ENCODE measurements around the gene AGAP1.

AGAP1 gene

DNA sequence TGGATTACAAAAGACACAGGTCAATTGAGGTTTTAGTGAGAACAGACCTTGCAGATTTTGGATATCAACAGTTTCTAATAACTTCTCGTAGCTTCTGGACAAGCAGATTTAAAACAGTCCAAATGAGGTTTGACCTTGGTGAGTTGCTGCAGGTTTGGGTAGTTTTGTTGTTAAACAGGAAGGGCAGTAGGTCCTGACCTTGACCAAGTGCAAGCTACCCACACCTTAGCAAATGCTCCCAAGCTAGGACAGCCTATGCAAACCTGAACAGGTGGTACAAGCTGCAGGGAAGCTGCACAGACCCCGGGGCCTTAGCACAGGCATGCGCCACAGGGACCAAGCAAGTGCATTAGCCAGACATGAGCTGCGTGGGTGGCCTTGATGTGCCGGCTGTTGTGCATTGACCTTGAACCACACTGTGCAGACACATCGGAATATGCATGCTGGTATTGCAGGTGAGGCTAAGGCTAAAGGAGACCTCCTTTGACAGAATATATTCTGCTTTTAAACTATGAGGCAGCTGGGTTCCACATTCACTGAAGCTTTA, 40.2 kb upstream of the AGAP1 start:
- CTCF ChIA-PET: no interaction called here
- no peak for DNase-seq (ENCODE audit: extremely low spot score)
- POLR2A ChIA-PET: no interaction called here
- TF ChIP-seq, protein P1, sequence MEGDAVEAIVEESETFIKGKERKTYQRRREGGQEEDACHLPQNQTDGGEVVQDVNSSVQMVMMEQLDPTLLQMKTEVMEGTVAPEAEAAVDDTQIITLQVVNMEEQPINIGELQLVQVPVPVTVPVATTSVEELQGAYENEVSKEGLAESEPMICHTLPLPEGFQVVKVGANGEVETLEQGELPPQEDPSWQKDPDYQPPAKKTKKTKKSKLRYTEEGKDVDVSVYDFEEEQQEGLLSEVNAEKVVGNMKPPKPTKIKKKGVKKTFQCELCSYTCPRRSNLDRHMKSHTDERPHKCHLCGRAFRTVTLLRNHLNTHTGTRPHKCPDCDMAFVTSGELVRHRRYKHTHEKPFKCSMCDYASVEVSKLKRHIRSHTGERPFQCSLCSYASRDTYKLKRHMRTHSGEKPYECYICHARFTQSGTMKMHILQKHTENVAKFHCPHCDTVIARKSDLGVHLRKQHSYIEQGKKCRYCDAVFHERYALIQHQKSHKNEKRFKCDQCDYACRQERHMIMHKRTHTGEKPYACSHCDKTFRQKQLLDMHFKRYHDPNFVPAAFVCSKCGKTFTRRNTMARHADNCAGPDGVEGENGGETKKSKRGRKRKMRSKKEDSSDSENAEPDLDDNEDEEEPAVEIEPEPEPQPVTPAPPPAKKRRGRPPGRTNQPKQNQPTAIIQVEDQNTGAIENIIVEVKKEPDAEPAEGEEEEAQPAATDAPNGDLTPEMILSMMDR (IDR thresholded peaks at IDR 0.05; ENCODE audit: control extremely low read depth, extremely low read depth, low read depth, missing control alignments): no peak

DNA sequence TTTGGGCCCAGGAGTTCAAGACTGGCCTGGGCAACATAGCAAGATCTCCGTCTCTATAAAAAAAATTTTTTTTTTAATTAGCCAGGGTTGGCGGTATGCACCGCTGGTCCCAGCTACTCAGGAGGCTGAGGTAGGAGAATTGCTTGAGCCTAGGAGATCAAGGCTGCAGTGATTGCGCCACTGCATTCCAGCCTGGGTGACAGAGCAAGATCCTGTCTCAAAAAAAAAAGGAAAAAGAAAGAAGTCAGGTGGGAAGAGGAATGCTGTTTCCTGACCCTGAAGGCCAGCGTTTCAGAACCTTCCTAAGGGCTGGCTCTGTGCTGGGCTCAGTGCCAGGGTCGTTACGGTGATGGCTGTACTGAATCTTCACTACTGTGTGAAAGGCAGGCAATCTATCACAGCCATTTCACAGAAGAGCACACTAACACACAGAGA, 35.0 kb upstream of the AGAP1 start:
- CTCF ChIA-PET: no interaction called here
- POLR2A ChIA-PET: no interaction called here
- TF ChIP-seq, protein P1 (IDR thresholded peaks at IDR 0.05; ENCODE audit: control extremely low read depth, extremely low read depth, low read depth, missing control alignments): no peak
- no peak for DNase-seq (ENCODE audit: extremely low spot score)

DNA sequence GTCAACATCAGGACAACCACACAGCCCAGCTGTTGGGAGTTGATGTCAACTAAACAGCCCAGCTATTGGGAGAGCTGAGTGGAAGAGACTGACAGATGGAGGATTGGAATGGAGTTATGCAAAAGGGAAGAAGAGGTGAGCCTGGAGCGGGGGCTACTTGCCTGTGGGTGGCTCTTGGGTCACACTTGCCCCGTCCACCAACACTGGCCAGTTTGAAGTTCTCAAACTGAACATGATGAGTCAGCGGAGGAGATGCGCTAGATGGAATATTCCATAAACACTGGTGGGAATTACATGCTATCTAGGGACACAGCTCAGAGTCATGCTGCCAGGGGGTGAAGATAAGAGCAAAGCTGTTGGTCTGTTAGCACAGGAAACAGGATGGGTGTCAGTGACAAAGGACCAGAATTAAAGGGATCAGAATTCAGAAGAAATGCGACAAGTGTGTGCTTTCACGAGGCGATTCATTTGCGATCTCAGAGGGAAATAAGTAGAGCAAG, 33.2 kb upstream of the AGAP1 start:
- TF ChIP-seq, protein P1 (IDR thresholded peaks at IDR 0.05; ENCODE audit: control extremely low read depth, extremely low read depth, low read depth, missing control alignments): no peak
- ChIA-PET CTCF (no interaction called here), POLR2A (no interaction called here)
- no peak for DNase-seq (ENCODE audit: extremely low spot score)

DNA sequence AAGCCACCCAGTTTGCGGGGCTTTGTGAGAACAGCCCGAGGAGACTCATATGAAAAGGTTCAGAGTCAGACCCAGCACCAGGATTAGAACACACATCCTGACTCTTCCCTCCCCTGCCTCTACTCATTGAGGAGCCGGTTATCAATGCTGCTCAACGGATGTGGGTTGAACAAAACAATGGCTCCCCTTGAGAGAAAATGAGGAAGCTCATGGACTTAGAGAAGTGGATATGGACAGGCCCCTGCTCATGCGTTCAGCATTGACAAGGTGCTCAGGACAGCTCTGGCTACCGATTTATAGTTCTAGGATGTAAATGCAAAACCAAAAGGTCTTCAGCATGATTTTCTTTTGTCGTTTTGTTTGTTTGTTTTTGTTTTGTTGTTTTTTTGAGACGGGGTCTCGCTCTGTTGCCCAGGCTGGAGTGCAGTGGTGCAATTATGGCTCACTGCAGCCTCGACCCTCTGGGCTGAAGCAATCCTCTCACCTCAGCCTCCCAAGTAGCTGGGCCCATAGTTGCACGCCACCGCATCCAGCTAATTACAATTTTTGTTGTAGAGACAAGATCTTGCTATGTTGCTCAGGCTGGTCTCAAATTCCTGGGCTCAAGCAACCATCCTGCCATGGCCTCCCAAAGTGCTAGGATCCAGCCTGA, 32.0 kb upstream of the AGAP1 start:
- no peak for DNase-seq (ENCODE audit: extremely low spot score)
- CTCF ChIA-PET: interaction anchor here (0.5 kb wide), 1 partner anchor 13 kb away, joined by 3 read pairs; no protein-coding TSS in a partner anchor

DNA sequence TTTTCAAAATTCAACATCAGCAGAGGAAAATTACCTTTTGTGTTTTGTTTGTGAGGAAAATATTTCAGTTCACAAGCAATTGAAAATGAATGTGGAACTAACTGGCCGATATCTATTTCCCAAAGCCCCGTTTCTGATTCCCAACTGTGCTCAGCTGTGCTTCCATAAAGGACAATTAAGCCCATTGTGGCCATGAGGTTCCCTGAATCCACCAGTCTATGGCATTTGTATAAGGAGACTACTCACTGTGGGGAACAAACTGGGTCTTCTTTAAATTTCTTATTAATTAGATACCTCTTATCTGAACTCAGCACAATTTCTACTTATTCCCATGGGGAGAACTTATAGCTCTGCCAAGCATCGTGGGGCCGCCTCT, 31.4 kb upstream of the AGAP1 start:
- ChIA-PET CTCF (interaction anchor here (0.5 kb wide), 1 partner anchor 13 kb away, joined by 3 read pairs; no protein-coding TSS in a partner anchor), POLR2A (no interaction called here)
- TF ChIP-seq, protein P1 (IDR thresholded peaks at IDR 0.05; ENCODE audit: control extremely low read depth, extremely low read depth, low read depth, missing control alignments): no peak

More for the DNA sequence above, 32.0 kb upstream of the AGAP1 start:
- TF ChIP-seq, protein P1 (IDR thresholded peaks at IDR 0.05; ENCODE audit: control extremely low read depth, extremely low read depth, low read depth, missing control alignments): no peak
- POLR2A ChIA-PET: no interaction called here

DNA sequence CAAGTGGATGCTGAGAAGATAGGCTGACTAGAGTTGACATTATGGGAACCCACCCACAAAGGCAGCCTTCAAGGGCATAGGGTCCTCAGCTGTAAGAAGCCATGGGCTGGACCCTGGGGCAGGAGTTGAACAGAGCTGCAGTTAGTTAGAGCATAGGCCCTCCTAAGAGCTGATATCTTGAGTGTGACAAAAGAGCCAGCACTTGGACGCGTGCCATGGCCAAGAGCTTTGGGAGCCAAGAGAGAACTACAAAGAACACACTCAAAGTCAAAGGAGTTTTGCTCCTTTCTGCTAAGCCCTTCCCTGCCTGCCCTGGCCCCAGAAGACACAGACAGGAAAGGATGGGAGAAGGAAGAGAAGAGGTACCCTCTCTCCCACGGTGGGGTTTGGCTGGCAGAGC, 29.9 kb upstream of the AGAP1 start:
- TF ChIP-seq, protein P1 (IDR thresholded peaks at IDR 0.05; ENCODE audit: control extremely low read depth, extremely low read depth, low read depth, missing control alignments): no peak
- CTCF ChIA-PET: no interaction called here
- POLR2A ChIA-PET: interaction anchor here (0.6 kb wide), 1 partner anchor 26 kb away, joined by 7 read pairs; no protein-coding TSS in a partner anchor
- no peak for DNase-seq (ENCODE audit: extremely low spot score)

More for the DNA sequence above, 31.4 kb upstream of the AGAP1 start:
- DNase-seq (ENCODE audit: extremely low spot score): no peak

Measured in GM10248 (cell line).